ENCODE data around the gene RCOR2. TPM values are rescaled to one million over a fixed set of nuclear protein-coding genes. Genes with fewer than 3 reads are reported as not detected.

RCOR2 gene
- total RNA-seq, 1 experiment from 2014 or later: not detected

GRCh38 chr11:63884196-63884932 is 32.6 kb downstream of the RCOR2 start:
- H3K4me3 Mint-ChIP-seq (ENCODE audit: unreplicated experiment): no peak overlapping the region
- H3K36me3 Mint-ChIP-seq (ENCODE audit: insufficient read depth, unreplicated experiment): peaks cover 11% of the 10 kb centered on the region
- H3K27ac Mint-ChIP-seq (ENCODE audit: low read depth, unreplicated experiment): no peak overlapping the region
- no peaks in the 10 kb centered on the region for H3K9me3 Mint-ChIP-seq (ENCODE audit: unreplicated experiment)
- TF ChIP-seq CTCF (IDR thresholded peaks at IDR 0.05; ENCODE audit: unreplicated experiment): no peak
- POLR2A ChIA-PET: interaction anchor here (0.6 to 1.6 kb wide), 2 partner anchors 12 to 17 kb away, joined by 3 to 4 read pairs; no protein-coding TSS in a partner anchor
- peaks cover 46% of the 10 kb centered on the region for H3K4me1 Mint-ChIP-seq (ENCODE audit: insufficient read depth, unreplicated experiment)
- intact Hi-C loops (cut with micrococcal nuclease): loop anchor here (10.0 kb wide), 1 partner anchor 50 kb away; the partner anchor contains the start of gene NAA40
- no TSS peak for BruUV-seq (replicated peaks)
- no peaks in the 10 kb centered on the region for H3K27me3 Mint-ChIP-seq (ENCODE audit: insufficient read depth, unreplicated experiment)
- DNase-seq (ENCODE audit: unreplicated experiment): no peak
- CTCF ChIA-PET: interaction anchor here (0.9 to 1.7 kb wide), 3 partner anchors 12 to 48 kb away, joined by 4 to 5 read pairs (median 5); no protein-coding TSS in a partner anchor

- no peak for TF ChIP-seq CTCF (IDR thresholded peaks at IDR 0.05; ENCODE audit: unreplicated experiment)
- DNase-seq (ENCODE audit: unreplicated experiment): no peak
- Mint-ChIP-seq H3K27me3 (ENCODE audit: insufficient read depth, unreplicated experiment) (no peaks in the 10 kb centered on the region), H3K36me3 (ENCODE audit: insufficient read depth, unreplicated experiment) (peaks cover 11% of the 10 kb centered on the region), H3K4me3 (ENCODE audit: unreplicated experiment) (no peak overlapping the region), H3K27ac (ENCODE audit: low read depth, unreplicated experiment) (no peak overlapping the region), H3K4me1 (ENCODE audit: insufficient read depth, unreplicated experiment) (peaks cover 40% of the 10 kb centered on the region), H3K9me3 (ENCODE audit: unreplicated experiment) (no peaks in the 10 kb centered on the region)
- CTCF ChIA-PET: interaction anchor here (0.9 to 1.7 kb wide), 3 partner anchors 10 to 47 kb away, joined by 4 to 6 read pairs (median 5); no protein-coding TSS in a partner anchor
- BruUV-seq (replicated peaks): no TSS peak
- POLR2A ChIA-PET: interaction anchor here (1.6 kb wide), 1 partner anchor 12 kb away, joined by 4 read pairs; no protein-coding TSS in a partner anchor
- intact Hi-C loops (cut with micrococcal nuclease): loop anchor here (10.0 kb wide), 1 partner anchor 51 kb away; the partner anchor contains the start of gene NAA40
Measured at GRCh38 chr11:63883791-63884190, 33.2 kb downstream of the RCOR2 start.

GRCh38 chr11:63882555-63883242 is 34.3 kb downstream of the RCOR2 start:
- POLR2A ChIA-PET: interaction anchor here (0.5 to 1.6 kb wide), 6 partner anchors 9 to 198 kb away, joined by 3 to 5 read pairs (median 3); partner anchors contain the start of gene MARK2
- CTCF ChIA-PET: interaction anchor here (0.6 to 1.7 kb wide), 4 partner anchors 9 to 54 kb away, joined by 4 to 7 read pairs (median 6); no protein-coding TSS in a partner anchor
- Mint-ChIP-seq H3K9me3 (ENCODE audit: unreplicated experiment) (no peaks in the 10 kb centered on the region), H3K4me1 (ENCODE audit: insufficient read depth, unreplicated experiment) (peaks cover 36% of the 10 kb centered on the region), H3K27me3 (ENCODE audit: insufficient read depth, unreplicated experiment) (no peaks in the 10 kb centered on the region), H3K4me3 (ENCODE audit: unreplicated experiment) (no peak overlapping the region), H3K27ac (ENCODE audit: low read depth, unreplicated experiment) (no peak overlapping the region), H3K36me3 (ENCODE audit: insufficient read depth, unreplicated experiment) (peaks cover 18% of the 10 kb centered on the region)
- no TSS peak for BruUV-seq (replicated peaks)
- DNase-seq (ENCODE audit: unreplicated experiment): no peak
- intact Hi-C loops (cut with micrococcal nuclease): loop anchor here (10.0 kb wide), 1 partner anchor 52 kb away; the partner anchor contains the start of gene NAA40
- TF ChIP-seq CTCF (IDR thresholded peaks at IDR 0.05; ENCODE audit: unreplicated experiment): no peak

- Mint-ChIP-seq H3K27ac (ENCODE audit: low read depth, unreplicated experiment) (peak overlapping the region; percentile 81), H3K27me3 (ENCODE audit: insufficient read depth, unreplicated experiment) (no peaks in the 10 kb centered on the region), H3K4me3 (ENCODE audit: unreplicated experiment) (no peak overlapping the region), H3K9me3 (ENCODE audit: unreplicated experiment) (no peaks in the 10 kb centered on the region), H3K4me1 (ENCODE audit: insufficient read depth, unreplicated experiment) (peaks cover 26% of the 10 kb centered on the region), H3K36me3 (ENCODE audit: insufficient read depth, unreplicated experiment) (peaks cover 15% of the 10 kb centered on the region)
- POLR2A ChIA-PET: interaction anchor here (0.6 to 1.9 kb wide), 3 partner anchors 9 to 182 kb away, joined by 3 to 9 read pairs (median 5); no protein-coding TSS in a partner anchor
- no TSS peak for BruUV-seq (replicated peaks)
- no peak for TF ChIP-seq CTCF (IDR thresholded peaks at IDR 0.05; ENCODE audit: unreplicated experiment)
- intact Hi-C loops (cut with micrococcal nuclease): loop anchor here (10.0 kb wide), 1 partner anchor 54 kb away; the partner anchor contains the start of gene NAA40
- no peak for DNase-seq (ENCODE audit: unreplicated experiment)
- CTCF ChIA-PET: interaction anchor here (1.0 to 9.3 kb wide), 2 partner anchors 41 to 67 kb away, joined by 3 to 94 read pairs; partner anchors contain the start of gene MARK2
Measured at GRCh38 chr11:63880403-63880790, 36.6 kb downstream of the RCOR2 start.
